ENCODE results near the gene CCER1.

Gene CCER1

GRCh38 chr12:90977224-90977623 lies 22.2 kb upstream of the CCER1 start:
- DNase-seq (ENCODE audit: low read depth) = no peak
- TF ChIP-seq MYC (IDR thresholded peaks at IDR 0.05; ENCODE audit: low read depth, low read length) (no peak), MAX (IDR thresholded peaks at IDR 0.05; ENCODE audit: low read depth, low read length) (no peak), CTCF (IDR thresholded peaks at IDR 0.05; ENCODE audit: low read depth, low read length) (no peak), POLR2A (IDR thresholded peaks at IDR 0.05; ENCODE audit: extremely low read depth, insufficient read length) (no peak)
- H3K4me3 ChIP-seq (ENCODE audit: low read depth, low read length) = no peak overlapping the region

GRCh38 chr12:90974286-90974685 lies 19.3 kb upstream of the CCER1 start:
- no peak for DNase-seq (ENCODE audit: low read depth)
- TF ChIP-seq POLR2A (IDR thresholded peaks at IDR 0.05; ENCODE audit: extremely low read depth, insufficient read length) (no peak), MYC (IDR thresholded peaks at IDR 0.05; ENCODE audit: low read depth, low read length) (no peak), CTCF (IDR thresholded peaks at IDR 0.05; ENCODE audit: low read depth, low read length) (no peak), MAX (IDR thresholded peaks at IDR 0.05; ENCODE audit: low read depth, low read length) (no peak)
- no peak overlapping the region for H3K4me3 ChIP-seq (ENCODE audit: low read depth, low read length)

- no peak for DNase-seq (ENCODE audit: low read depth)
- TF ChIP-seq MAX (IDR thresholded peaks at IDR 0.05; ENCODE audit: low read depth, low read length) (no peak), CTCF (IDR thresholded peaks at IDR 0.05; ENCODE audit: low read depth, low read length) (no peak), MYC (IDR thresholded peaks at IDR 0.05; ENCODE audit: low read depth, low read length) (no peak), POLR2A (IDR thresholded peaks at IDR 0.05; ENCODE audit: extremely low read depth, insufficient read length) (no peak)
- no peak overlapping the region for H3K4me3 ChIP-seq (ENCODE audit: low read depth, low read length)
These were observed 17.2 kb upstream of the CCER1 start for GRCh38 chr12:90972226-90972625.

- no peak for DNase-seq (ENCODE audit: low read depth)
- TF ChIP-seq MAX (IDR thresholded peaks at IDR 0.05; ENCODE audit: low read depth, low read length) (no peak), CTCF (IDR thresholded peaks at IDR 0.05; ENCODE audit: low read depth, low read length) (no peak), MYC (IDR thresholded peaks at IDR 0.05; ENCODE audit: low read depth, low read length) (no peak), POLR2A (IDR thresholded peaks at IDR 0.05; ENCODE audit: extremely low read depth, insufficient read length) (no peak)
- no peak overlapping the region for H3K4me3 ChIP-seq (ENCODE audit: low read depth, low read length)
These were observed 15.9 kb upstream of the CCER1 start for GRCh38 chr12:90970911-90971310.

GRCh38 chr12:90970471-90970870 lies 15.5 kb upstream of the CCER1 start:
- no peak for DNase-seq (ENCODE audit: low read depth)
- H3K4me3 ChIP-seq (ENCODE audit: low read depth, low read length) = no peak overlapping the region
- TF ChIP-seq MYC (IDR thresholded peaks at IDR 0.05; ENCODE audit: low read depth, low read length) (no peak), MAX (IDR thresholded peaks at IDR 0.05; ENCODE audit: low read depth, low read length) (no peak), CTCF (IDR thresholded peaks at IDR 0.05; ENCODE audit: low read depth, low read length) (no peak), POLR2A (IDR thresholded peaks at IDR 0.05; ENCODE audit: extremely low read depth, insufficient read length) (no peak)

- DNase-seq (ENCODE audit: low read depth) = no peak
- TF ChIP-seq MAX (IDR thresholded peaks at IDR 0.05; ENCODE audit: low read depth, low read length) (no peak), MYC (IDR thresholded peaks at IDR 0.05; ENCODE audit: low read depth, low read length) (no peak), CTCF (IDR thresholded peaks at IDR 0.05; ENCODE audit: low read depth, low read length) (no peak), POLR2A (IDR thresholded peaks at IDR 0.05; ENCODE audit: extremely low read depth, insufficient read length) (no peak)
- H3K4me3 ChIP-seq (ENCODE audit: low read depth, low read length) = no peak overlapping the region
These were observed 14.9 kb upstream of the CCER1 start for GRCh38 chr12:90969851-90970250.
